Measurements from ENCODE around the gene PROSER2. TPM values are rescaled to one million over a fixed set of nuclear protein-coding genes. Genes with fewer than 3 reads are reported as not detected.

Gene PROSER2
- total and polyA plus RNA-seq, 2 donors (not counting 3 experiments of a cell fraction or from before 2014, with no cell fraction given) = 5.9 to 22.6 TPM

- intact Hi-C loops (cut with micrococcal nuclease) = no loop called here
- DNase-seq (ENCODE audit: low read depth, low spot score) = peak; percentile 48
- no TSS peak for BruUV-seq (replicated peaks)
- H3K9me1 ChIP-seq (replicated peaks; ENCODE audit: control insufficient read depth, extremely low read depth, insufficient read depth, low read length) = no peaks in the 10 kb centered on the region
- no peaks in the 10 kb centered on the region for H3K36me3 ChIP-seq (ENCODE audit: control insufficient read depth in 2 of 2, extremely low read depth in 1 of 2, insufficient read depth in 2 of 2, low read length in 2 of 2)
- no peak for TF ChIP-seq JUN (IDR thresholded peaks at IDR 0.05; ENCODE audit: borderline replicate concordance, insufficient read depth, insufficient read length, low read depth)
- no peak for TF ChIP-seq MYC (IDR thresholded peaks at IDR 0.05; ENCODE audit: low read depth, low read length)
- no peak for TF ChIP-seq GATA2 (IDR thresholded peaks at IDR 0.05; ENCODE audit: insufficient read depth, insufficient read length, low read depth, low read length)
- TF ChIP-seq CTCF (IDR thresholded peaks at IDR 0.05; ENCODE audit: extremely low read depth in 1 of 2, insufficient read depth in 1 of 2, low read depth in 1 of 2, low read length in 2 of 2) = no peak
- TF ChIP-seq FOS (IDR thresholded peaks at IDR 0.05; ENCODE audit: borderline replicate concordance, insufficient read depth, low read length) = no peak
- TF ChIP-seq MAX (IDR thresholded peaks at IDR 0.05; ENCODE audit: insufficient read depth, insufficient read length) = no peak
- TF ChIP-seq POLR2AphosphoS5 (IDR thresholded peaks at IDR 0.05; ENCODE audit: insufficient read depth, low read depth, low read length) = no peak
- TF ChIP-seq EZH2 (IDR thresholded peaks at IDR 0.05; ENCODE audit: borderline replicate concordance, low read depth, low read length, severe bottlenecking) = no peak
- TF ChIP-seq POLR2A (IDR thresholded peaks at IDR 0.05; ENCODE audit: low read depth, low read length) = no peak
- no peaks in the 10 kb centered on the region for H3K27me3 ChIP-seq (ENCODE audit: control insufficient read depth in 2 of 2, insufficient read depth in 2 of 2, low read length in 2 of 2)
- FAIRE-seq = peak; percentile 92
- ChIA-PET POLR2A (no interaction called here), CTCF (interaction anchor here (0.9 to 1.4 kb wide), 5 partner anchors 13 to 111 kb away, joined by 3 to 6 read pairs (median 5); no protein-coding TSS in a partner anchor)
- H3K79me2 ChIP-seq (ENCODE audit: control insufficient read depth, insufficient read depth, low read length) = no peaks in the 10 kb centered on the region
- no peak overlapping the region for H3K9ac ChIP-seq (replicated peaks; ENCODE audit: extremely low read depth, insufficient read depth, low read length)
- H2AFZ ChIP-seq (ENCODE audit: low read depth, low read length) = no peak overlapping the region
- peaks cover 27% of the 10 kb centered on the region for H3K4me1 ChIP-seq (ENCODE audit: control insufficient read depth, extremely low read depth, insufficient read depth, low read length)
- no peak overlapping the region for H3K4me2 ChIP-seq (ENCODE audit: insufficient read depth, low read length)
- no peak overlapping the region for H3K27ac ChIP-seq (ENCODE audit: insufficient read depth, low read depth, low read length)
- H3K9me3 ChIP-seq (replicated peaks; ENCODE audit: control insufficient read depth, insufficient read depth, low read length) = no peaks in the 10 kb centered on the region
- dilution Hi-C loops (cut with MboI; ENCODE audit: extremely low pct_ligation_motif_present, low sequenced_read_pairs) = no loop called here
- no peaks in the 10 kb centered on the region for H4K20me1 ChIP-seq (replicated peaks; ENCODE audit: control insufficient read depth, extremely low read depth, insufficient read depth, low read length)
- no peak overlapping the region for H3K4me3 ChIP-seq (replicated peaks in 1 of 3; ENCODE audit: insufficient read depth in 1 of 3, low read depth in 1 of 3, low read length in 3 of 3)
Measured at GRCh38 chr10:11875494-11876281, 52.5 kb downstream of the PROSER2 start.
